Measurements from ENCODE around the gene PATE3.

DNA sequence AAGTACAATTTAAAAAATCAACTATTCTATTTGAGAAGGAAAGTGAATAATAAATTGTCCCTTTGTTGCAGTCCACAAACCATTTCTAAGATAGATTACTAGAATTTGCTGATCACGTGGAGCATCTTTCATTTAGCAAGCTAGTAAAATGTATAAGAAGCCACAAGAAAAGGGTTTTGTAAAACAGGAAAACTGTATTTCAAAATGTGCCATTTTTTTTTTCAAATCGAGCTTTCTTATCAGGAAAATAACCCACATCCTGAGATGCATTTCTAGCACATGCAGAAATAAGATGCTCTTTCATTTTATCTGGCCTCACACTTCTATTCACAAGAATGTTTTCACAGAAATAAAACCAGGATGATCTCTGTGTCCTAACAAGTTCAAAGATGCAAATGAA, 3.2 kb upstream of the PATE3 start:
- TF ChIP-seq EZH2 (IDR thresholded peaks at IDR 0.05; ENCODE audit: borderline replicate concordance, control insufficient read depth, low read depth, low read length) (no peak), ZZZ3 (IDR thresholded peaks at IDR 0.05; ENCODE audit: control insufficient read depth, insufficient read length, low read depth) (no peak), CREM (IDR thresholded peaks at IDR 0.05; ENCODE audit: low read depth) (no peak), CBFB (IDR thresholded peaks at IDR 0.05; ENCODE audit: low read depth) (no peak), EP300 (IDR thresholded peaks at IDR 0.05; ENCODE audit: borderline replicate concordance in 1 of 2, control insufficient read depth in 1 of 2, low read depth in 2 of 2, low read length in 2 of 2) (no peak), POLR2A (IDR thresholded peaks at IDR 0.05; ENCODE audit: low read depth, low read length) (no peak), ZNF274 (IDR thresholded peaks at IDR 0.05; ENCODE audit: insufficient read depth, insufficient read length) (no peak), FOS (IDR thresholded peaks at IDR 0.05; ENCODE audit: borderline replicate concordance, extremely low read depth, insufficient read length) (no peak), JUND (IDR thresholded peaks at IDR 0.05; ENCODE audit: low read depth, low read length) (no peak)
- TF ChIP-seq, protein P1, sequence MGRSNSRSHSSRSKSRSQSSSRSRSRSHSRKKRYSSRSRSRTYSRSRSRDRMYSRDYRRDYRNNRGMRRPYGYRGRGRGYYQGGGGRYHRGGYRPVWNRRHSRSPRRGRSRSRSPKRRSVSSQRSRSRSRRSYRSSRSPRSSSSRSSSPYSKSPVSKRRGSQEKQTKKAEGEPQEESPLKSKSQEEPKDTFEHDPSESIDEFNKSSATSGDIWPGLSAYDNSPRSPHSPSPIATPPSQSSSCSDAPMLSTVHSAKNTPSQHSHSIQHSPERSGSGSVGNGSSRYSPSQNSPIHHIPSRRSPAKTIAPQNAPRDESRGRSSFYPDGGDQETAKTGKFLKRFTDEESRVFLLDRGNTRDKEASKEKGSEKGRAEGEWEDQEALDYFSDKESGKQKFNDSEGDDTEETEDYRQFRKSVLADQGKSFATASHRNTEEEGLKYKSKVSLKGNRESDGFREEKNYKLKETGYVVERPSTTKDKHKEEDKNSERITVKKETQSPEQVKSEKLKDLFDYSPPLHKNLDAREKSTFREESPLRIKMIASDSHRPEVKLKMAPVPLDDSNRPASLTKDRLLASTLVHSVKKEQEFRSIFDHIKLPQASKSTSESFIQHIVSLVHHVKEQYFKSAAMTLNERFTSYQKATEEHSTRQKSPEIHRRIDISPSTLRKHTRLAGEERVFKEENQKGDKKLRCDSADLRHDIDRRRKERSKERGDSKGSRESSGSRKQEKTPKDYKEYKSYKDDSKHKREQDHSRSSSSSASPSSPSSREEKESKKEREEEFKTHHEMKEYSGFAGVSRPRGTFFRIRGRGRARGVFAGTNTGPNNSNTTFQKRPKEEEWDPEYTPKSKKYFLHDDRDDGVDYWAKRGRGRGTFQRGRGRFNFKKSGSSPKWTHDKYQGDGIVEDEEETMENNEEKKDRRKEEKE (IDR thresholded peaks at IDR 0.05) = no peak
- TF ChIP-seq, protein P2, sequence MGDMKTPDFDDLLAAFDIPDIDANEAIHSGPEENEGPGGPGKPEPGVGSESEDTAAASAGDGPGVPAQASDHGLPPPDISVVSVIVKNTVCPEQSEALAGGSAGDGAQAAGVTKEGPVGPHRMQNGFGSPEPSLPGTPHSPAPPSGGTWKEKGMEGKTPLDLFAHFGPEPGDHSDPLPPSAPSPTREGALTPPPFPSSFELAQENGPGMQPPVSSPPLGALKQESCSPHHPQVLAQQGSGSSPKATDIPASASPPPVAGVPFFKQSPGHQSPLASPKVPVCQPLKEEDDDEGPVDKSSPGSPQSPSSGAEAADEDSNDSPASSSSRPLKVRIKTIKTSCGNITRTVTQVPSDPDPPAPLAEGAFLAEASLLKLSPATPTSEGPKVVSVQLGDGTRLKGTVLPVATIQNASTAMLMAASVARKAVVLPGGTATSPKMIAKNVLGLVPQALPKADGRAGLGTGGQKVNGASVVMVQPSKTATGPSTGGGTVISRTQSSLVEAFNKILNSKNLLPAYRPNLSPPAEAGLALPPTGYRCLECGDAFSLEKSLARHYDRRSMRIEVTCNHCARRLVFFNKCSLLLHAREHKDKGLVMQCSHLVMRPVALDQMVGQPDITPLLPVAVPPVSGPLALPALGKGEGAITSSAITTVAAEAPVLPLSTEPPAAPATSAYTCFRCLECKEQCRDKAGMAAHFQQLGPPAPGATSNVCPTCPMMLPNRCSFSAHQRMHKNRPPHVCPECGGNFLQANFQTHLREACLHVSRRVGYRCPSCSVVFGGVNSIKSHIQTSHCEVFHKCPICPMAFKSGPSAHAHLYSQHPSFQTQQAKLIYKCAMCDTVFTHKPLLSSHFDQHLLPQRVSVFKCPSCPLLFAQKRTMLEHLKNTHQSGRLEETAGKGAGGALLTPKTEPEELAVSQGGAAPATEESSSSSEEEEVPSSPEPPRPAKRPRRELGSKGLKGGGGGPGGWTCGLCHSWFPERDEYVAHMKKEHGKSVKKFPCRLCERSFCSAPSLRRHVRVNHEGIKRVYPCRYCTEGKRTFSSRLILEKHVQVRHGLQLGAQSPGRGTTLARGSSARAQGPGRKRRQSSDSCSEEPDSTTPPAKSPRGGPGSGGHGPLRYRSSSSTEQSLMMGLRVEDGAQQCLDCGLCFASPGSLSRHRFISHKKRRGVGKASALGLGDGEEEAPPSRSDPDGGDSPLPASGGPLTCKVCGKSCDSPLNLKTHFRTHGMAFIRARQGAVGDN (IDR thresholded peaks at IDR 0.05) = no peak
- TF ChIP-seq, protein P3, sequence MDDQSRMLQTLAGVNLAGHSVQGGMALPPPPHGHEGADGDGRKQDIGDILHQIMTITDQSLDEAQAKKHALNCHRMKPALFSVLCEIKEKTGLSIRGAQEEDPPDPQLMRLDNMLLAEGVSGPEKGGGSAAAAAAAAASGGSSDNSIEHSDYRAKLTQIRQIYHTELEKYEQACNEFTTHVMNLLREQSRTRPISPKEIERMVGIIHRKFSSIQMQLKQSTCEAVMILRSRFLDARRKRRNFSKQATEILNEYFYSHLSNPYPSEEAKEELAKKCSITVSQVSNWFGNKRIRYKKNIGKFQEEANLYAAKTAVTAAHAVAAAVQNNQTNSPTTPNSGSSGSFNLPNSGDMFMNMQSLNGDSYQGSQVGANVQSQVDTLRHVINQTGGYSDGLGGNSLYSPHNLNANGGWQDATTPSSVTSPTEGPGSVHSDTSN (IDR thresholded peaks at IDR 0.05; ENCODE audit: insufficient replicate concordance, low read depth, low read length) = no peak
- TF ChIP-seq, protein P4, sequence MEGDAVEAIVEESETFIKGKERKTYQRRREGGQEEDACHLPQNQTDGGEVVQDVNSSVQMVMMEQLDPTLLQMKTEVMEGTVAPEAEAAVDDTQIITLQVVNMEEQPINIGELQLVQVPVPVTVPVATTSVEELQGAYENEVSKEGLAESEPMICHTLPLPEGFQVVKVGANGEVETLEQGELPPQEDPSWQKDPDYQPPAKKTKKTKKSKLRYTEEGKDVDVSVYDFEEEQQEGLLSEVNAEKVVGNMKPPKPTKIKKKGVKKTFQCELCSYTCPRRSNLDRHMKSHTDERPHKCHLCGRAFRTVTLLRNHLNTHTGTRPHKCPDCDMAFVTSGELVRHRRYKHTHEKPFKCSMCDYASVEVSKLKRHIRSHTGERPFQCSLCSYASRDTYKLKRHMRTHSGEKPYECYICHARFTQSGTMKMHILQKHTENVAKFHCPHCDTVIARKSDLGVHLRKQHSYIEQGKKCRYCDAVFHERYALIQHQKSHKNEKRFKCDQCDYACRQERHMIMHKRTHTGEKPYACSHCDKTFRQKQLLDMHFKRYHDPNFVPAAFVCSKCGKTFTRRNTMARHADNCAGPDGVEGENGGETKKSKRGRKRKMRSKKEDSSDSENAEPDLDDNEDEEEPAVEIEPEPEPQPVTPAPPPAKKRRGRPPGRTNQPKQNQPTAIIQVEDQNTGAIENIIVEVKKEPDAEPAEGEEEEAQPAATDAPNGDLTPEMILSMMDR (IDR thresholded peaks at IDR 0.05 in 2 of 3, conservative IDR thresholded peaks at IDR 0.05 in 1 of 3; ENCODE audit: control insufficient read depth in 2 of 3, extremely low read depth in 1 of 3, insufficient read depth in 1 of 3, low read depth in 3 of 3, low read length in 3 of 3) = no peak
- TF ChIP-seq, protein P5, sequence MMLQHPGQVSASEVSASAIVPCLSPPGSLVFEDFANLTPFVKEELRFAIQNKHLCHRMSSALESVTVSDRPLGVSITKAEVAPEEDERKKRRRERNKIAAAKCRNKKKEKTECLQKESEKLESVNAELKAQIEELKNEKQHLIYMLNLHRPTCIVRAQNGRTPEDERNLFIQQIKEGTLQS (IDR thresholded peaks at IDR 0.05; ENCODE audit: borderline replicate concordance, extremely low read depth, low read depth, low read length) = no peak
